Measurements from ENCODE around the gene DDX54. TPM values are rescaled to one million over a fixed set of nuclear protein-coding genes. Genes with fewer than 3 reads are reported as not detected.

Gene DDX54
- total RNA-seq, result 31.4 and 40.5 TPM in 2 replicates

GRCh38 chr12:113185180-113186032, at the start of gene DDX54, which contains the start of gene RITA1:
DDX54 (minus strand) TSS chr12:113185478; CDS start chr12:113185451, 27 bp downstream.
RITA1 (plus strand) TSS chr12:113185721; CDS start chr12:113186747, 1,026 bp downstream.
- H3K27me3 ChIP-seq (ENCODE audit: control insufficient read depth, insufficient read depth, low read length), result no peaks in the 10 kb centered on the region
- H3K4me3 ChIP-seq (ENCODE audit: low read depth, low read length), result peak within 1 kb of the TSS; percentile 94
- FAIRE-seq (no peak), DNase-seq (ENCODE audit: low read depth) (peak; percentile 44)
- TF ChIP-seq CTCF (IDR thresholded peaks at IDR 0.05; ENCODE audit: insufficient read depth, low read length, severe bottlenecking), result no peak
- peaks cover 8% of the 10 kb centered on the region for H3K36me3 ChIP-seq (ENCODE audit: control insufficient read depth, insufficient read depth, low read length)

- no peak for DNase-seq (ENCODE audit: low read depth)
- FAIRE-seq, result no peak
- Histone ChIP-seq H3K4me3 (ENCODE audit: low read depth, low read length) (no peak overlapping the region), H3K27me3 (ENCODE audit: control insufficient read depth, insufficient read depth, low read length) (no peaks in the 10 kb centered on the region), H3K36me3 (ENCODE audit: control insufficient read depth, insufficient read depth, low read length) (peaks cover 17% of the 10 kb centered on the region)
- no peak for TF ChIP-seq CTCF (IDR thresholded peaks at IDR 0.05; ENCODE audit: insufficient read depth, low read length, severe bottlenecking)
Observed at GRCh38 chr12:113234483-113234882, 49.2 kb upstream of the DDX54 start.

- Histone ChIP-seq H3K4me3 (ENCODE audit: low read depth, low read length) (no peak overlapping the region), H3K27me3 (ENCODE audit: control insufficient read depth, insufficient read depth, low read length) (no peaks in the 10 kb centered on the region), H3K36me3 (ENCODE audit: control insufficient read depth, insufficient read depth, low read length) (peaks cover 17% of the 10 kb centered on the region)
- DNase-seq (ENCODE audit: low read depth) (no peak), FAIRE-seq (no peak)
- no peak for TF ChIP-seq CTCF (IDR thresholded peaks at IDR 0.05; ENCODE audit: insufficient read depth, low read length, severe bottlenecking)
Observed at GRCh38 chr12:113233967-113234366, 48.7 kb upstream of the DDX54 start.

GRCh38 chr12:113232840-113233585, 47.7 kb upstream of the DDX54 start:
- DNase-seq (ENCODE audit: low read depth), result no peak
- Histone ChIP-seq H3K36me3 (ENCODE audit: control insufficient read depth, insufficient read depth, low read length) (peaks cover 20% of the 10 kb centered on the region), H3K27me3 (ENCODE audit: control insufficient read depth, insufficient read depth, low read length) (no peaks in the 10 kb centered on the region), H3K4me3 (ENCODE audit: low read depth, low read length) (no peak overlapping the region)
- no peak for FAIRE-seq
- TF ChIP-seq CTCF (IDR thresholded peaks at IDR 0.05; ENCODE audit: insufficient read depth, low read length, severe bottlenecking), result no peak

GRCh38 chr12:113232089-113232839, 47.0 kb upstream of the DDX54 start:
- FAIRE-seq (no peak), DNase-seq (ENCODE audit: low read depth) (no peak)
- H3K36me3 ChIP-seq (ENCODE audit: control insufficient read depth, insufficient read depth, low read length), result peaks cover 26% of the 10 kb centered on the region

More at GRCh38 chr12:113232089-113232839, 47.0 kb upstream of the DDX54 start:
- no peaks in the 10 kb centered on the region for H3K27me3 ChIP-seq (ENCODE audit: control insufficient read depth, insufficient read depth, low read length)
- H3K4me3 ChIP-seq (ENCODE audit: low read depth, low read length), result no peak overlapping the region
- TF ChIP-seq CTCF (IDR thresholded peaks at IDR 0.05; ENCODE audit: insufficient read depth, low read length, severe bottlenecking), result no peak

Data from bronchial epithelial cell (primary cell).